ENCODE results near the gene BRD2. TPM values are rescaled to one million over a fixed set of nuclear protein-coding genes. Genes with fewer than 3 reads are reported as not detected.

BRD2 gene
- total RNA-seq, 1 experiment from 2014 or later = 222 TPM

DNA sequence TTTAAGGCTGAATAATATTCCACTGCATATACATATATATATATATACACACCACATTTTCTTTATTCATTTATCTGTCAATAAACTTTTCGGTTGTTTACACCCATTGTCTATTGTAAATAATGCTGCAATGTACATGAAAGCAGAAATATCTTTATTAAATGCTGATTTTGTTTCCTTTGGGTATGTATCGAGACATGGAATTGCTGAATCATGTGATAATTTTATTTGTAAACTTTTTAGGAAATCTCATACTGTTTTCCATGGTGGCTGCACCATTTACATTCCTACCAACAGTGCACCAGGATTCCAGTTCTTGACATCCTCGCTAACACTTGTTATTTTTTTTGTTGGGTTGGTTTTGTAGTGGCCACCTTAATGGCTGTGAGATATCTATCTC is 55.1 kb downstream of the BRD2 start (continued):
- TF ChIP-seq, protein P1, sequence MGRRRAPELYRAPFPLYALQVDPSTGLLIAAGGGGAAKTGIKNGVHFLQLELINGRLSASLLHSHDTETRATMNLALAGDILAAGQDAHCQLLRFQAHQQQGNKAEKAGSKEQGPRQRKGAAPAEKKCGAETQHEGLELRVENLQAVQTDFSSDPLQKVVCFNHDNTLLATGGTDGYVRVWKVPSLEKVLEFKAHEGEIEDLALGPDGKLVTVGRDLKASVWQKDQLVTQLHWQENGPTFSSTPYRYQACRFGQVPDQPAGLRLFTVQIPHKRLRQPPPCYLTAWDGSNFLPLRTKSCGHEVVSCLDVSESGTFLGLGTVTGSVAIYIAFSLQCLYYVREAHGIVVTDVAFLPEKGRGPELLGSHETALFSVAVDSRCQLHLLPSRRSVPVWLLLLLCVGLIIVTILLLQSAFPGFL (CRISPR knock-in tag; IDR thresholded peaks at IDR 0.05; ENCODE audit: borderline replicate concordance) = no peak
- TF ChIP-seq, protein P2, sequence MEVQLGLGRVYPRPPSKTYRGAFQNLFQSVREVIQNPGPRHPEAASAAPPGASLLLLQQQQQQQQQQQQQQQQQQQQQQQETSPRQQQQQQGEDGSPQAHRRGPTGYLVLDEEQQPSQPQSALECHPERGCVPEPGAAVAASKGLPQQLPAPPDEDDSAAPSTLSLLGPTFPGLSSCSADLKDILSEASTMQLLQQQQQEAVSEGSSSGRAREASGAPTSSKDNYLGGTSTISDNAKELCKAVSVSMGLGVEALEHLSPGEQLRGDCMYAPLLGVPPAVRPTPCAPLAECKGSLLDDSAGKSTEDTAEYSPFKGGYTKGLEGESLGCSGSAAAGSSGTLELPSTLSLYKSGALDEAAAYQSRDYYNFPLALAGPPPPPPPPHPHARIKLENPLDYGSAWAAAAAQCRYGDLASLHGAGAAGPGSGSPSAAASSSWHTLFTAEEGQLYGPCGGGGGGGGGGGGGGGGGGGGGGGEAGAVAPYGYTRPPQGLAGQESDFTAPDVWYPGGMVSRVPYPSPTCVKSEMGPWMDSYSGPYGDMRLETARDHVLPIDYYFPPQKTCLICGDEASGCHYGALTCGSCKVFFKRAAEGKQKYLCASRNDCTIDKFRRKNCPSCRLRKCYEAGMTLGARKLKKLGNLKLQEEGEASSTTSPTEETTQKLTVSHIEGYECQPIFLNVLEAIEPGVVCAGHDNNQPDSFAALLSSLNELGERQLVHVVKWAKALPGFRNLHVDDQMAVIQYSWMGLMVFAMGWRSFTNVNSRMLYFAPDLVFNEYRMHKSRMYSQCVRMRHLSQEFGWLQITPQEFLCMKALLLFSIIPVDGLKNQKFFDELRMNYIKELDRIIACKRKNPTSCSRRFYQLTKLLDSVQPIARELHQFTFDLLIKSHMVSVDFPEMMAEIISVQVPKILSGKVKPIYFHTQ (CRISPR knock-in tag; IDR thresholded peaks at IDR 0.05) = no peak
- TF ChIP-seq NFATC4 (CRISPR knock-in tag; IDR thresholded peaks at IDR 0.05) = no peak
- TF ChIP-seq, protein P3, sequence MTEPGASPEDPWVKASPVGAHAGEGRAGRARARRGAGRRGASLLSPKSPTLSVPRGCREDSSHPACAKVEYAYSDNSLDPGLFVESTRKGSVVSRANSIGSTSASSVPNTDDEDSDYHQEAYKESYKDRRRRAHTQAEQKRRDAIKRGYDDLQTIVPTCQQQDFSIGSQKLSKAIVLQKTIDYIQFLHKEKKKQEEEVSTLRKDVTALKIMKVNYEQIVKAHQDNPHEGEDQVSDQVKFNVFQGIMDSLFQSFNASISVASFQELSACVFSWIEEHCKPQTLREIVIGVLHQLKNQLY (CRISPR knock-in tag; IDR thresholded peaks at IDR 0.05) = no peak
- TF ChIP-seq, protein P4, sequence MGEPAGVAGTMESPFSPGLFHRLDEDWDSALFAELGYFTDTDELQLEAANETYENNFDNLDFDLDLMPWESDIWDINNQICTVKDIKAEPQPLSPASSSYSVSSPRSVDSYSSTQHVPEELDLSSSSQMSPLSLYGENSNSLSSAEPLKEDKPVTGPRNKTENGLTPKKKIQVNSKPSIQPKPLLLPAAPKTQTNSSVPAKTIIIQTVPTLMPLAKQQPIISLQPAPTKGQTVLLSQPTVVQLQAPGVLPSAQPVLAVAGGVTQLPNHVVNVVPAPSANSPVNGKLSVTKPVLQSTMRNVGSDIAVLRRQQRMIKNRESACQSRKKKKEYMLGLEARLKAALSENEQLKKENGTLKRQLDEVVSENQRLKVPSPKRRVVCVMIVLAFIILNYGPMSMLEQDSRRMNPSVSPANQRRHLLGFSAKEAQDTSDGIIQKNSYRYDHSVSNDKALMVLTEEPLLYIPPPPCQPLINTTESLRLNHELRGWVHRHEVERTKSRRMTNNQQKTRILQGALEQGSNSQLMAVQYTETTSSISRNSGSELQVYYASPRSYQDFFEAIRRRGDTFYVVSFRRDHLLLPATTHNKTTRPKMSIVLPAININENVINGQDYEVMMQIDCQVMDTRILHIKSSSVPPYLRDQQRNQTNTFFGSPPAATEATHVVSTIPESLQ (CRISPR knock-in tag; IDR thresholded peaks at IDR 0.05) = no peak
- no peak for TF ChIP-seq ZNF219 (CRISPR knock-in tag; IDR thresholded peaks at IDR 0.05; ENCODE audit: borderline replicate concordance)
- no peak for TF ChIP-seq NFYB (CRISPR knock-in tag; conservative IDR thresholded peaks at IDR 0.05; ENCODE audit: low read depth)

DNA sequence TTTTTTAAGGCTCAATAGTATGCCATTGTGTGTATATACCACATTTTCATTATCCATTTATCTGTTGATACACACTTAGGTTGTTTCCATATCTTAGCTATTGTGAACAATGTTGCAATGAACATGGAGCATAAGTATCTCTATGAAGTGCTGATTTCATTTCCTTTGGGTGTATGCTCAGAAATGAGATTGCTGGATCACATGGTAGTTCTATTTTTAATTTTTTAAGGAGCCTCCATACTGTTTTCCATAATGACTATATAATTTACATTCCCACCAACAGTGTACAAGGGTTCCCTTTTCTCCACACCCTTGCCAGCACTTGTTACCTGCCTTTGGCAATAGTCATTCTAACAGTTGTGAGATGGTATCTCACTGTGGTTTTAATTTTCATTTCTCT is 56.1 kb downstream of the BRD2 start:
- ChIA-PET CTCF (no interaction called here), POLR2A (no interaction called here)
- Mint-ChIP-seq H3K4me3 (no peak overlapping the region), H3K27ac (no peak overlapping the region), H3K4me1 (peaks cover 2% of the 10 kb centered on the region; the same call in 1 of the 2 replicates), H3K27me3 (ENCODE audit: low read depth) (peaks cover 5% of the 10 kb centered on the region), H3K9me3 (no peaks in the 10 kb centered on the region), H3K36me3 (no peaks in the 10 kb centered on the region)
- no peak for ATAC-seq
- TF ChIP-seq ZNF396 (CRISPR knock-in tag; IDR thresholded peaks at IDR 0.05; ENCODE audit: borderline replicate concordance) = no peak
- TF ChIP-seq, protein P3 (CRISPR knock-in tag; IDR thresholded peaks at IDR 0.05) = no peak
- TF ChIP-seq ZNF138 (CRISPR knock-in tag; conservative IDR thresholded peaks at IDR 0.05) = no peak
- TF ChIP-seq JUN (CRISPR knock-in tag; IDR thresholded peaks at IDR 0.05) = no peak
- no peak for TF ChIP-seq ZNF423 (CRISPR knock-in tag; IDR thresholded peaks at IDR 0.05)
- TF ChIP-seq IRF2 (CRISPR knock-in tag; IDR thresholded peaks at IDR 0.05; ENCODE audit: borderline replicate concordance, low read depth) = no peak
- no peak for DNase-seq (ENCODE audit: low spot score)

DNA sequence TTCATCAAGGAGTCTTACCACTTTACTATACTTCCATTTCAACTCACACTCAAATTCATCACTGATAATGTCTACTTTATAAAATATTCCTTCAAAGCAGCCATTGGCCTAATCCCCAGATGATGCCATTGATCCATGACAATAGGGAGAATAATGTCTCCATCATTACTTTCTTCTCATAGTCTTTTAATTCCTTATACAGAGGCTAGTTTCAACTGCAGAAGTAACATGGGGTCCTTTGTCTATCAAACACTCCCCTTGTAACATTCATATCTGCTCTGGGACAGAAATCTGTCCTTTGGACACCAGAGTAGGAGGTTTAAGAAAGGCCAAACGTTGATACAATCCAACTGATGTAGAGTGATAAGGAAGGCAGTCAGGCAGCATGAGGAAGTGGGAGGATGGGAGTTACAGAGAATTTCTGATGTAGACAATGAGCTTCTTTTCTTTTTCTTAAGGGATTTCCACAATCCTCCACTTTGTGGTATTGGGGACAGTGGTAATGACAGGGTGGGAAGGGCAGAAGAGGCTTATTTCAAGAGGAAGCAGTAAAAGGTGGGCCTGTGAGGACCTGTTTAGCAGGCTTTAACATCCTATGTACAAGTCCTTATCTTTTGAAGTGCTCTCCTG is 59.9 kb downstream of the BRD2 start:
- Mint-ChIP-seq H3K4me3 (no peak overlapping the region), H3K36me3 (no peaks in the 10 kb centered on the region), H3K27ac (no peak overlapping the region), H3K4me1 (peaks cover 4% of the 10 kb centered on the region; the same call in 1 of the 2 replicates), H3K27me3 (ENCODE audit: low read depth) (peaks cover 15% of the 10 kb centered on the region), H3K9me3 (no peaks in the 10 kb centered on the region)
- ChIA-PET CTCF (interaction anchor here (0.6 to 2.1 kb wide), 5 partner anchors 9 to 227 kb away, joined by 3 to 5 read pairs (median 3); partner anchors contain the start of gene HLA-DMA), POLR2A (no interaction called here)
- ATAC-seq = no peak
- TF ChIP-seq ZNF232 (CRISPR knock-in tag; IDR thresholded peaks at IDR 0.05) (no peak), NFE2L1 (CRISPR knock-in tag; IDR thresholded peaks at IDR 0.05) (no peak), ZNF138 (CRISPR knock-in tag; conservative IDR thresholded peaks at IDR 0.05) (no peak)
- no peak for DNase-seq (ENCODE audit: low spot score)

All from WTC11 (cell line).